HUES64 (cell line): ENCODE results near the gene MAPK11.
A peak's percentile ranks its signal among the peaks of the same experiment; 100 is the strongest.

Source experiments
- H3K27ac ChIP-seq: 2 replicates; pipeline ENCODE4 v1.7.0; 2013; ENCODE audit warnings: low read depth, low read length, inconsistent platforms
- H3K27me3 ChIP-seq: 2 replicates; pipeline ENCODE4 v1.6.1; 2013; ENCODE audit warnings: mild to moderate bottlenecking, low read length; ENCODE audit not compliant: insufficient read depth
- H3K36me3 ChIP-seq: 2 replicates; pipeline ENCODE4 v1.6.1; 2013; ENCODE audit warnings: mild to moderate bottlenecking, low read length; ENCODE audit not compliant: insufficient read depth
- H3K4me1 ChIP-seq: 2 replicates; pipeline ENCODE4 v1.6.1; 2013; ENCODE audit warnings: mild to moderate bottlenecking, low read length, moderate library complexity; ENCODE audit not compliant: insufficient read depth
- H3K4me3 ChIP-seq: 2 replicates; pipeline ENCODE4 v1.5.1; 2013; ENCODE audit warnings: mild to moderate bottlenecking, low read length, moderate library complexity
- H3K9ac ChIP-seq: 2 replicates; pipeline ENCODE4 v1.6.1; 2013; ENCODE audit warnings: mild to moderate bottlenecking, low read depth, low read length
- H3K9me3 ChIP-seq: 2 replicates; pipeline ENCODE4 v1.6.1; 2013; ENCODE audit warnings: low read depth, low read length; ENCODE audit not compliant: insufficient read depth
- WGBS: fragments of 150-250, 120-280 bp; methylation state at CpG from one replicate; pipeline ENCODE4 v1.1.7; 2013; ENCODE audit warnings: missing lambda C conversion rate; 5-methylcytosine and 5-hydroxymethylcytosine counted together

MAPK11 gene

GRCh38 chr22:50264946-50265669 is 5.1 kb downstream of the MAPK11 start:
- H3K4me3 ChIP-seq = no peak overlapping the region
- peaks cover 74% of the 10 kb centered on the region for H3K27me3 ChIP-seq
- no peak overlapping the region for H3K9ac ChIP-seq
- H3K9me3 ChIP-seq = no peaks in the 10 kb centered on the region
- H3K4me1 ChIP-seq = no peaks in the 10 kb centered on the region
- no peak overlapping the region for H3K27ac ChIP-seq
- 88% methylated on average over 15 of the region's 15 CpGs for WGBS
- H3K36me3 ChIP-seq = no peaks in the 10 kb centered on the region

- Histone ChIP-seq H3K4me3 (no peak overlapping the region), H3K27ac (no peak overlapping the region), H3K4me1 (no peaks in the 10 kb centered on the region), H3K27me3 (peaks cover 66% of the 10 kb centered on the region), H3K36me3 (no peaks in the 10 kb centered on the region), H3K9ac (no peak overlapping the region), H3K9me3 (no peaks in the 10 kb centered on the region)
- WGBS = 90% methylated on average over 15 of the region's 15 CpGs
Observed at GRCh38 chr22:50264104-50264745, 6.0 kb downstream of the MAPK11 start.

GRCh38 chr22:50262973-50263617 is 7.1 kb downstream of the MAPK11 start:
- Histone ChIP-seq H3K4me1 (no peaks in the 10 kb centered on the region), H3K27me3 (peaks cover 55% of the 10 kb centered on the region), H3K4me3 (no peak overlapping the region), H3K27ac (no peak overlapping the region), H3K9me3 (no peaks in the 10 kb centered on the region), H3K36me3 (no peaks in the 10 kb centered on the region), H3K9ac (no peak overlapping the region)
- 85% methylated on average over 9 of the region's 9 CpGs for WGBS

- Histone ChIP-seq H3K4me3 (no peak overlapping the region), H3K27ac (no peak overlapping the region), H3K9me3 (no peaks in the 10 kb centered on the region), H3K4me1 (no peaks in the 10 kb centered on the region), H3K9ac (no peak overlapping the region), H3K27me3 (peaks cover 50% of the 10 kb centered on the region), H3K36me3 (no peaks in the 10 kb centered on the region)
- WGBS = 64% methylated on average over 7 of the region's 7 CpGs
Observed at GRCh38 chr22:50262460-50262911, 7.7 kb downstream of the MAPK11 start.

GRCh38 chr22:50261615-50262459 is 8.3 kb downstream of the MAPK11 start, which contains the start of gene MAPK12:
MAPK12 (minus strand) TSS chr22:50261683; CDS start chr22:50261509, 174 bp downstream.
- 4% methylated on average over 61 of the region's 61 CpGs for WGBS
- H3K36me3 ChIP-seq = no peaks in the 10 kb centered on the region
- peak within 1 kb of the TSS; percentile 55; the same call in 1 of the 2 replicates for H3K9ac ChIP-seq
- H3K4me1 ChIP-seq = no peaks in the 10 kb centered on the region
- H3K27ac ChIP-seq = no peak within 1 kb of the TSS
- peaks cover 44% of the 10 kb centered on the region for H3K27me3 ChIP-seq
- H3K9me3 ChIP-seq = no peaks in the 10 kb centered on the region
- peak within 1 kb of the TSS; percentile 60 for H3K4me3 ChIP-seq

DNA sequence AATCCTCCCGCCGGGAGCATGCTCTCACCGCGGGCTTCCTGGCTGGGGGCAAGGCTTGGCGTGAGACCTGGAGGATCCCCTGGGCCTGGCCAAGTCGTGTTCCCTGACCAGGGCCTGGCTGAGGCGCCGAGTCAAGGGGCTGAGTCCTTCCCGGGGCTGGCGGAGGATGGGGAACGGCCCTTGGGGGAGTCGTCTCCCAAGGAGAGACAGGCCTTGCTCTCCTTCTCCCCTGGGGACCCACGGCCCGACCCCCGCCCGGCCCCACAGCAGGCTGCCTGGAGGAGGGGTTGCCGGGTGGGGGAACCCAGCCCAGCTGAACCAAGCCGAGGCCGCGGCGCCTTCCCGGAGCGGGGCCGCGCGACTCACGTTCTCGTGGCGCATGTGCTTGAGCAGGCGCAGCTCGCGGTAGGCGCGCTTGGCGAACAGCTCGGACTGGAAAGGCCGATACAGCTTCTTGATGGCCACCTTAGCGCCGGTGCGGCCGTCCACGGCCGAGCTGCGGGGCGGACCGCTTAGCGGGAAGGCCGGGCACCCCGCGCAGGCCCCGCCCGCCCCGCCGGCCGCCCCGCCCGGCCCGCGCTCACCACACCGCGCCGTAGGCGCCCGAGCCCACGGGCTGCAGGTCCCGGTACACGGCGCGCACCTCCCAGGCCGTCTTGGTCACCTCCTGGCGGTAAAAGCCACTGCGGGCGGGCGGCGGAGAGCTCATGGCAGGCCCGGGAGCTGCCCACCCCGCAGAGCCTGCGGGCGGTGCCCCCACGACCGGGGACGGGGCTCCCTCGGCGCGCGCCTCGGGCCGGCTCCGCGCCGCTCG is 9.2 kb downstream of the MAPK11 start:
- no peaks in the 10 kb centered on the region for H3K36me3 ChIP-seq

GRCh38 chr22:50260434-50260800 is 9.8 kb downstream of the MAPK11 start:
- H3K9ac ChIP-seq = peak overlapping the region; percentile 55; the same call in 1 of the 2 replicates
- peak overlapping the region; percentile 60 for H3K4me3 ChIP-seq
- WGBS = 51% methylated on average over 7 of the region's 11 CpGs
- H3K27me3 ChIP-seq = peaks cover 34% of the 10 kb centered on the region
- no peaks in the 10 kb centered on the region for H3K9me3 ChIP-seq
- no peaks in the 10 kb centered on the region for H3K36me3 ChIP-seq
- no peaks in the 10 kb centered on the region for H3K4me1 ChIP-seq
- no peak overlapping the region for H3K27ac ChIP-seq

More for the DNA sequence above, 9.2 kb downstream of the MAPK11 start:
- H3K4me3 ChIP-seq = peak overlapping the region; percentile 60
- H3K27me3 ChIP-seq = peaks cover 36% of the 10 kb centered on the region
- peak overlapping the region; percentile 55; the same call in 1 of the 2 replicates for H3K9ac ChIP-seq
- no peaks in the 10 kb centered on the region for H3K9me3 ChIP-seq
- H3K4me1 ChIP-seq = no peaks in the 10 kb centered on the region
- under 1% methylated on average over 92 of the region's 92 CpGs for WGBS
- no peak overlapping the region for H3K27ac ChIP-seq

DNA sequence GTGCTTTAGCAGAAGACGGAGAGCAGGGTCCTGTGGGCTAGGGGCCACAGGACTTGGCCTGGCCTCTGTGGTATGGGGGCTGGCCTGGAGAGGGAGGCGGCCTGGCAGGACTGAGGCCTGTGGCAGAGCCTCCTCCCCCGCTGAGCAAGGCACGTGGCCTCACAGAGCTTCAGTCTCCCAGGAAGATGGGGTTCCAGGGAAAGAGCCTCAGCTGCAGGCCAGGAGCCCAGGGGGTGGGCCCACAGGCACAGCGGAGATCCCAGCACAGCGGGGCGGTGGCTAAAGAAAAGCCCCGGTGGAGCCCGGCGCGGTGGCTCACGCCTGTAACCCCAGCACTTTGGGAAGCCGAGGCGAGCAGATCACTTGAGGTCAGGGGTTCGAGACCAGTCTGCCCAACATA is 10.9 kb downstream of the MAPK11 start:
- Histone ChIP-seq H3K36me3 (no peaks in the 10 kb centered on the region), H3K4me3 (no peak overlapping the region), H3K4me1 (no peaks in the 10 kb centered on the region), H3K9ac (no peak overlapping the region), H3K27ac (no peak overlapping the region), H3K27me3 (peaks cover 28% of the 10 kb centered on the region), H3K9me3 (no peaks in the 10 kb centered on the region)
- WGBS = 91% methylated on average over 15 of the region's 15 CpGs

DNA sequence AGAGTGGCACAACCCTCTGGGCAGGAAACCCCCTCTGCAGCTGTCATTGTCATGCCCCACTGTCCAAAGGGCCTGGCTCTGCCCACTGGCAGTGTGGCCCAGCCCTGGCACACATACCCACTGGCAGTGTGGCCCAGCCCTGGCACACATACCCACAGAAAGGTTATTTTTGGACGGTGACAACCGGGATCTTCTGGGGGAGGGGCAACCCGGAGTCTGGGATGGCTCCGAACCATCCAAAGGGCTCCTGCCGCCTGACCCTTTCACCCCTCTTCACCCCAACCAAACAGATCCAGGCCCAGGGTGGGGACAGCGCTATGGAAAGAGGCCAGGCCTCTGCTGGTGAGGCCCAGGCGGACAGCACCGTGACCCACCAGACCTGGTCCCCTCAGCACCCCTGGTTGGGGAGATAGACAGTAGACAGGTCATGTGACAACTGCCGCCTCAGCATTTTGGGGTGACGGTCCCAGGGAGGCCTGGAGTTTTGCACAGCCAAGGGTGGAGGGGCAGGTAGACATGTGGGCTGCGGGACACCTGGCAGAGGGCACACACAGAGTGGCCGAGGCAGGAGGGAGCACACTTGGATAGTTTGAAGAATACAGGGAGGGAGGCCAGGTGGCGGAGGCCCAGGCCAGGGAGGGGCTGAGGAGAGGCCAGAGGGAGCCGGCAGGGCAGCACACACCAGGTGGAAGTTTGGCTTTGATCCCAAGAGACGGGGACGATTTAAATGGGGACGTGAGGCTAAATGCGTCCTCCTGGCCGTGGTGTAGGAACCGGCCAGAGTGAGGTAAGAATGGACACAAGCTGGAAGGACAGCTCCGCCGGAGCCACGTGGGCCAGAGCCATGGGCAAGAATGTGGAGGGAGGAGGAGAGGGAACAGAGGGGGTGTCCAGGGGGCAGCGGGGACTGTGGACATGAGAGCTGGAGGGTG is 11.6 kb downstream of the MAPK11 start:
- H3K27ac ChIP-seq = no peak overlapping the region
- H3K4me1 ChIP-seq = no peaks in the 10 kb centered on the region
- no peak overlapping the region for H3K4me3 ChIP-seq
- H3K9ac ChIP-seq = no peak overlapping the region
- H3K27me3 ChIP-seq = peaks cover 24% of the 10 kb centered on the region
- H3K9me3 ChIP-seq = no peaks in the 10 kb centered on the region
- 91% methylated on average over 24 of the region's 24 CpGs for WGBS
- H3K36me3 ChIP-seq = no peaks in the 10 kb centered on the region
